LNCaP clone FGC (cell line): Measurements from ENCODE around the gene LSM3.

ENCODE experiments used
- DNase-seq: peaks from one replicate; pipeline ENCODE4 v3.0.0-alpha.2; 2011; ENCODE audit warnings: low read depth
- H3K4me3 ChIP-seq: 2 replicates; pipeline ENCODE4 v1.5.1; 2011; ENCODE audit warnings: mild to moderate bottlenecking, low read depth, low read length, control low read depth
- TF ChIP-seq, protein P1 (sequence below): IDR thresholded peaks from 2 replicates; pipeline ENCODE4 v1.5.1; 2012; ENCODE audit warnings: mild to moderate bottlenecking; ENCODE audit not compliant: control insufficient read depth, insufficient read depth; ENCODE audit errors: extremely low read depth

The LSM3 gene

DNA sequence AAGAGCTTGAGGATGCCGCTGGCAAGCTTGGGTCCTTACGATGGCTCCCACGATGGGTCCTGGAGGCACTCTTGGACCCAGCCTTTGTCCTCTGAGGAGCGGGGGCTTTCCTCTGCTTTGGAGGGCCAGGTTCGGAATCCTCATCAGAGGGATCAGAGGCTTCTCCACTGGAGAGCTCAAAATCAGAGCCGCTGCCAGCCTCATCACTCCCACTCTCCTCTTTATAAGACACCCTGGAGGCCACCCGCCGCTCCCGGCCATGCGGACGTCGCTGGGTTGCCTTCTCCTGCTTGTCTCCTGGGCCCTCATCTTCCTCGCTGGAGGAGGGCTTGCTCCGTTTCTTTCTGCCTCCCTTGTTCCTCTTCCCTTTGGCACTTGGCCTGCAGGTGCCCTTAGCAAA, 20.2 kb upstream of the LSM3 start:
- TF ChIP-seq, protein P1, sequence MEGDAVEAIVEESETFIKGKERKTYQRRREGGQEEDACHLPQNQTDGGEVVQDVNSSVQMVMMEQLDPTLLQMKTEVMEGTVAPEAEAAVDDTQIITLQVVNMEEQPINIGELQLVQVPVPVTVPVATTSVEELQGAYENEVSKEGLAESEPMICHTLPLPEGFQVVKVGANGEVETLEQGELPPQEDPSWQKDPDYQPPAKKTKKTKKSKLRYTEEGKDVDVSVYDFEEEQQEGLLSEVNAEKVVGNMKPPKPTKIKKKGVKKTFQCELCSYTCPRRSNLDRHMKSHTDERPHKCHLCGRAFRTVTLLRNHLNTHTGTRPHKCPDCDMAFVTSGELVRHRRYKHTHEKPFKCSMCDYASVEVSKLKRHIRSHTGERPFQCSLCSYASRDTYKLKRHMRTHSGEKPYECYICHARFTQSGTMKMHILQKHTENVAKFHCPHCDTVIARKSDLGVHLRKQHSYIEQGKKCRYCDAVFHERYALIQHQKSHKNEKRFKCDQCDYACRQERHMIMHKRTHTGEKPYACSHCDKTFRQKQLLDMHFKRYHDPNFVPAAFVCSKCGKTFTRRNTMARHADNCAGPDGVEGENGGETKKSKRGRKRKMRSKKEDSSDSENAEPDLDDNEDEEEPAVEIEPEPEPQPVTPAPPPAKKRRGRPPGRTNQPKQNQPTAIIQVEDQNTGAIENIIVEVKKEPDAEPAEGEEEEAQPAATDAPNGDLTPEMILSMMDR: no peak
- H3K4me3 ChIP-seq: no peak overlapping the region
- no peak for DNase-seq

DNA sequence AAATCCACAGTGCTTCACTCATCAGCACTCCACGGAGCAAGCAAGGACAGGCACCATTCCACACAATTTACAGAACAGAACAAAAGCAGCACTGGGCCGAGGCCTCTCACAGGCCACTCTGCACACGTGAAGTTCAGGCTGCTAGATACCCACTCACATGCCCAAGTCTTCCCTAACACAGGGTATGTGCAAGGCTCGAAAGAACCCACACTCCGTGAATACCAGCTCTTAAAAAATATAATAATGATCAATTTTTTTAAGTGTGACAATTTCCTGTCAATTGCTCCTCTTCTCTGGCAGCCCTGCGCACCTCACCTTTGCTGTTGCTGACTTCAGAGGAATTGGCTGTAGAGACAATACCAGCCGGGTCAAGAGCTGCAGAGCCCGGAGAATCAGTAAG, 19.2 kb upstream of the LSM3 start:
- no peak overlapping the region for H3K4me3 ChIP-seq
- no peak for DNase-seq
- TF ChIP-seq, protein P1: no peak

DNA sequence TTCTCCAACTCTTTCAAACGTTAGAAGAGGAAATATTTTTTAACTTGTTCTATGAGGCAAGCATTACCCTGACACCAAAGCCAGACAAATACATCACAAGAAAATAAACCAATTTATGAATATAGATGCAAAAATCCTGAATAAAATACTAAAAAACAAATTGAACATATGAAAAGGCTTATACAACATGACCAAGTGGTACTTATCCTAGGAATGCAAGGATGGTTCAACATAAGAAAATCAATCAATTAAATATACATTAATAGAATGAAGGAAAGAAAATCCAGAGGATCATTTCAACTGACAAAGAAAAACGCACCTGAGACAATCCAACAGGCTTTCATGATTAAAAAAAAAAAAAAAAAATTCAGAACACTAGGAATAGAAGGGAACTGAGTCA, 17.3 kb upstream of the LSM3 start:
- DNase-seq: no peak
- H3K4me3 ChIP-seq: no peak overlapping the region
- TF ChIP-seq, protein P1: no peak

DNA sequence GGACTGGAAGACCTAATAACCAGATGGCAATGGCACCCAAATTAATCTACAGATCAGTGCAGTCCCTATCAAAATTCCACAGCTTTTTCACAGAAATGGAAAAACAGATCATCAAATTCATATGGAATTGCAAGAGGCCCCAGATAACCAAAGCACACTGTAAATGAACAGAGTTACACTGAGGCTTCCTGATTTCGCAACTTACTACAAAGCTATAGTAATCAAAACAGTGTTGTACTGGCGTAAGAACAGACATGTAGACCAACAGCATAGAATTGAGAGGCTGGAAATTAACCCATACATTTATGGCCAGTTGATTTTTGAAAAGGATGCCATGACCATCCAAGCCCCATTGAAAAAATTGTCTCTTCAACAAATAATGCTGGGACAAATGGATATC, 16.4 kb upstream of the LSM3 start:
- H3K4me3 ChIP-seq: no peak overlapping the region
- no peak for DNase-seq
- TF ChIP-seq, protein P1: no peak

DNA sequence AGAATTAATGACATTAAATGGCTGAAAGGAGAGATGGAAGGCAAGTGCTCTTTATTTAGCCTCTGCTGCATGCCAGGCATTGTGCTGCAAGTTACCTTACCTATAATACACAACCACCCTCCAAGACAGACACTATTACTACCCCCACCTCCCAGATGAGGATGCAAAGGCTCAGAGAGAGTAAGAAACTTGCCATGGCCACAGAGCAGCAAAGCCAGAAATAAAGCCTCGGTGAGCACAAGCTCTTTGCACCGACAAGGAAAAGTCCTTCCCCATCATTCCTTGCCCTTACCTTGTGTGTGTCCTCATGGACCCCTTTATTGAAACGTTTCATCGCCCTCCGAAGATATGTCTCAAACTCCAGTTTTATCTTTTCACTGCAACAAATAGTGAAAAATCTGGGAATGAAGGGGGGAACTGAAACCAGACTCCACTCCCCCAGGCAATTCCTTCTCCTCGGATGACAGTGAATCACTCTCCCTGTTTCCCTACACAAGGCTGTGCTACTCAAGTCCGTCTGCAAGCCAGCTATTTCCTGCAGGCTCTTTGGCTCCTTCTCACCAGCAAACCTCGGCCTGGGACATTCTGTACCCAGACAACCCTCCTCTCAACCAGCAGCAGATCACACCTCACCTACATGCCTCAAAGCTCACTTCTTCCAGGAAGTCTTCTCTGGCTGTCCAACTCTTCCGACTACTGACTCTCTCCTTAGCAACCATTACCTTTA, 11.6 kb upstream of the LSM3 start:
- no peak for DNase-seq
- H3K4me3 ChIP-seq: no peak overlapping the region
- TF ChIP-seq, protein P1: no peak

DNA sequence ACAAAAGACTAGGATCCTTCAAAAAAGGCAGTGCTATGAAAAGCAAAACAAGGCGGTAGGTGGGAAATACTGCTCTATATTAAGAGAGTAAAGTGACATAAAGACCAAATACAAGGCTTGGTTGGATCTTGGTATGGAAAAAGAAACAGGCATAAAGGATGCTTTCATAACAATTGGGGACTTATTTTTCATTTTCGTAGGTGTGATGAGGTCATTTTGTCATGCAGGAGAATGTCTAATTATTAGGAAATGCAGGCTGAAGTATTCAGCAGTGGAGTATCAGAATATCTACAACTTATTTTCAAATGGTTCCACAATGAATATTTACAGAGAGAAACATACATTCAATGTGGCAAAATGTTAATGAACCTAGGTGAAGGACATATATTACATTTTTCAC, 9.2 kb upstream of the LSM3 start:
- DNase-seq: no peak
- H3K4me3 ChIP-seq: no peak overlapping the region
- TF ChIP-seq, protein P1: no peak

DNA sequence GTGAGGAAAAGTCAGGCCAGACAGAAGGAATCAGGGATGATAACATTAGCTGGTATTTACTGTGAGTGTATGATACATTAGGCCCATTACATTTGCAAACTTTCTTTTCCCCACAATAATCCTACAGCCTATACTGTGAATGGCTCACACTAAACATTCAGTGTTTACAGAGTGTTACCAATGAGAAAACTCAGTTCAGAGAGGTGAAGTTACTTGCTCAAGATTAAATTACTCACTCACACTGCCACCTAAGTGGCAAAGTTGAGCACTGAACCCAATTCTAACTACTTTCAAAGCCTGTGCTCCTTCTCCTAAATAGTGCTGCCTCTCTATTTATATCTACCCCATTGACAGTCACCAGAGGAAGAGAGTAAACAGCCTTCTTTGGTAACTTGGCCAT, 8.7 kb upstream of the LSM3 start:
- DNase-seq: no peak
- TF ChIP-seq, protein P1: no peak

More for the DNA sequence above, 8.7 kb upstream of the LSM3 start:
- no peak overlapping the region for H3K4me3 ChIP-seq
